HG02970 (cell line): ENCODE measurements around the gene IL21.

Experiments used
- ATAC-seq: cut with Tn5 transposase; IDR thresholded peaks from one replicate; pipeline ENCODE4 v1.9.1; 2021; ENCODE audit warnings: mild to moderate bottlenecking, moderate library complexity, moderate number of reproducible peaks; ENCODE audit not compliant: unreplicated experiment, low FRiP score

Gene IL21

GRCh38 chr4:122635205-122635604 lies 14.3 kb upstream of the IL21 start:
- no peak for ATAC-seq

GRCh38 chr4:122633211-122633610 lies 12.3 kb upstream of the IL21 start:
- ATAC-seq: no peak

GRCh38 chr4:122632396-122633143 lies 11.7 kb upstream of the IL21 start:
- ATAC-seq: peak; percentile 60

GRCh38 chr4:122625156-122625555 lies 4.3 kb upstream of the IL21 start:
- ATAC-seq: no peak

GRCh38 chr4:122624205-122624604 lies 3.3 kb upstream of the IL21 start:
- ATAC-seq: no peak

GRCh38 chr4:122623637-122624166 lies 2.8 kb upstream of the IL21 start:
- ATAC-seq: no peak

GRCh38 chr4:122622400-122622799 lies 1.5 kb upstream of the IL21 start:
- ATAC-seq: no peak

- no peak for ATAC-seq
These were observed 1.3 kb downstream of the IL21 start for GRCh38 chr4:122619611-122620010.

GRCh38 chr4:122617597-122618593 lies 3.0 kb downstream of the IL21 start:
- ATAC-seq: no peak

GRCh38 chr4:122616915-122617596 lies 3.8 kb downstream of the IL21 start:
- no peak for ATAC-seq

GRCh38 chr4:122614621-122615020 lies 6.2 kb downstream of the IL21 start:
- ATAC-seq: no peak

GRCh38 chr4:122612540-122612939 lies 8.3 kb downstream of the IL21 start:
- ATAC-seq: no peak

GRCh38 chr4:122606364-122607043 lies 14.4 kb downstream of the IL21 start:
- ATAC-seq: no peak

GRCh38 chr4:122604146-122604545 lies 16.7 kb downstream of the IL21 start:
- no peak for ATAC-seq

- ATAC-seq: no peak
These were observed 17.7 kb downstream of the IL21 start for GRCh38 chr4:122603156-122603574.

- ATAC-seq: no peak
These were observed 18.4 kb downstream of the IL21 start for GRCh38 chr4:122602277-122603142.

- no peak for ATAC-seq
These were observed 29.7 kb downstream of the IL21 start for GRCh38 chr4:122591196-122591595.

GRCh38 chr4:122588453-122589238 lies 32.2 kb downstream of the IL21 start:
- no peak for ATAC-seq
